ENCODE results near the gene RHAG.

Gene RHAG

GRCh38 chr6:49653942-49654341 is 17.3 kb upstream of the RHAG start:
- no peak overlapping the region for H2AFZ ChIP-seq (ENCODE audit: low read length, unreplicated experiment)

GRCh38 chr6:49653438-49653837 is 16.8 kb upstream of the RHAG start:
- peaks cover 42% of the 10 kb centered on the region for H3K27me3 ChIP-seq (ENCODE audit: insufficient read depth, low read length)
- no peaks in the 10 kb centered on the region for H3K4me1 ChIP-seq (ENCODE audit: control insufficient read depth, insufficient read depth, low read length, unreplicated experiment)
- no peak overlapping the region for H3K27ac ChIP-seq (ENCODE audit: low read depth, low read length)
- H2AFZ ChIP-seq (ENCODE audit: low read length, unreplicated experiment) = no peak overlapping the region
- H3K79me2 ChIP-seq (ENCODE audit: control insufficient read depth, insufficient read depth, low read length, unreplicated experiment) = no peaks in the 10 kb centered on the region
- H3K4me3 ChIP-seq (ENCODE audit: low read depth, low read length) = no peak overlapping the region
- no peaks in the 10 kb centered on the region for H3K36me3 ChIP-seq (ENCODE audit: insufficient read depth, low read length)

More at GRCh38 chr6:49653942-49654341, 17.3 kb upstream of the RHAG start:
- Histone ChIP-seq H3K27me3 (ENCODE audit: insufficient read depth, low read length) (peaks cover 42% of the 10 kb centered on the region), H3K4me3 (ENCODE audit: low read depth, low read length) (no peak overlapping the region), H3K4me1 (ENCODE audit: control insufficient read depth, insufficient read depth, low read length, unreplicated experiment) (no peaks in the 10 kb centered on the region), H3K36me3 (ENCODE audit: insufficient read depth, low read length) (no peaks in the 10 kb centered on the region), H3K79me2 (ENCODE audit: control insufficient read depth, insufficient read depth, low read length, unreplicated experiment) (no peaks in the 10 kb centered on the region), H3K27ac (ENCODE audit: low read depth, low read length) (no peak overlapping the region)

- Histone ChIP-seq H2AFZ (ENCODE audit: low read length, unreplicated experiment) (no peak overlapping the region), H3K4me1 (ENCODE audit: control insufficient read depth, insufficient read depth, low read length, unreplicated experiment) (no peaks in the 10 kb centered on the region), H3K36me3 (ENCODE audit: insufficient read depth, low read length) (no peaks in the 10 kb centered on the region), H3K27me3 (ENCODE audit: insufficient read depth, low read length) (peaks cover 38% of the 10 kb centered on the region), H3K79me2 (ENCODE audit: control insufficient read depth, insufficient read depth, low read length, unreplicated experiment) (no peaks in the 10 kb centered on the region), H3K4me3 (ENCODE audit: low read depth, low read length) (no peak overlapping the region), H3K27ac (ENCODE audit: low read depth, low read length) (no peak overlapping the region)
Measured at GRCh38 chr6:49651239-49651638, 14.6 kb upstream of the RHAG start.

- no peak overlapping the region for H2AFZ ChIP-seq (ENCODE audit: low read length, unreplicated experiment)
- H3K4me1 ChIP-seq (ENCODE audit: control insufficient read depth, insufficient read depth, low read length, unreplicated experiment) = no peaks in the 10 kb centered on the region
- H3K27ac ChIP-seq (ENCODE audit: low read depth, low read length) = no peak overlapping the region
- peaks cover 28% of the 10 kb centered on the region; the same call in 1 of the 2 replicates for H3K27me3 ChIP-seq (ENCODE audit: insufficient read depth, low read length)
- no peak overlapping the region for H3K4me3 ChIP-seq (ENCODE audit: low read depth, low read length)
- H3K79me2 ChIP-seq (ENCODE audit: control insufficient read depth, insufficient read depth, low read length, unreplicated experiment) = no peaks in the 10 kb centered on the region
- H3K36me3 ChIP-seq (ENCODE audit: insufficient read depth, low read length) = no peaks in the 10 kb centered on the region
Measured at GRCh38 chr6:49649988-49650387, 13.3 kb upstream of the RHAG start.

GRCh38 chr6:49648036-49648435 is 11.4 kb upstream of the RHAG start:
- H3K36me3 ChIP-seq (ENCODE audit: insufficient read depth, low read length) = no peaks in the 10 kb centered on the region
- H3K27ac ChIP-seq (ENCODE audit: low read depth, low read length) = no peak overlapping the region
- H3K79me2 ChIP-seq (ENCODE audit: control insufficient read depth, insufficient read depth, low read length, unreplicated experiment) = no peaks in the 10 kb centered on the region
- H3K27me3 ChIP-seq (ENCODE audit: insufficient read depth, low read length) = peaks cover 20% of the 10 kb centered on the region; the same call in 1 of the 2 replicates
- H2AFZ ChIP-seq (ENCODE audit: low read length, unreplicated experiment) = no peak overlapping the region
- H3K4me1 ChIP-seq (ENCODE audit: control insufficient read depth, insufficient read depth, low read length, unreplicated experiment) = no peaks in the 10 kb centered on the region
- H3K4me3 ChIP-seq (ENCODE audit: low read depth, low read length) = no peak overlapping the region

GRCh38 chr6:49647476-49647875 is 10.8 kb upstream of the RHAG start:
- Histone ChIP-seq H2AFZ (ENCODE audit: low read length, unreplicated experiment) (no peak overlapping the region), H3K27me3 (ENCODE audit: insufficient read depth, low read length) (peaks cover 16% of the 10 kb centered on the region; the same call in 1 of the 2 replicates), H3K27ac (ENCODE audit: low read depth, low read length) (no peak overlapping the region), H3K36me3 (ENCODE audit: insufficient read depth, low read length) (no peaks in the 10 kb centered on the region), H3K79me2 (ENCODE audit: control insufficient read depth, insufficient read depth, low read length, unreplicated experiment) (no peaks in the 10 kb centered on the region), H3K4me3 (ENCODE audit: low read depth, low read length) (no peak overlapping the region), H3K4me1 (ENCODE audit: control insufficient read depth, insufficient read depth, low read length, unreplicated experiment) (no peaks in the 10 kb centered on the region)

- no peak overlapping the region for H3K4me3 ChIP-seq (ENCODE audit: low read depth, low read length)
- H3K4me1 ChIP-seq (ENCODE audit: control insufficient read depth, insufficient read depth, low read length, unreplicated experiment) = no peaks in the 10 kb centered on the region
- H3K27ac ChIP-seq (ENCODE audit: low read depth, low read length) = no peak overlapping the region
- peaks cover 16% of the 10 kb centered on the region; the same call in 1 of the 2 replicates for H3K27me3 ChIP-seq (ENCODE audit: insufficient read depth, low read length)
- no peaks in the 10 kb centered on the region for H3K36me3 ChIP-seq (ENCODE audit: insufficient read depth, low read length)
- no peak overlapping the region for H2AFZ ChIP-seq (ENCODE audit: low read length, unreplicated experiment)
- no peaks in the 10 kb centered on the region for H3K79me2 ChIP-seq (ENCODE audit: control insufficient read depth, insufficient read depth, low read length, unreplicated experiment)
Measured at GRCh38 chr6:49646942-49647341, 10.3 kb upstream of the RHAG start.

GRCh38 chr6:49646130-49646824 is 9.6 kb upstream of the RHAG start:
- H3K27me3 ChIP-seq (ENCODE audit: insufficient read depth, low read length) = peaks cover 18% of the 10 kb centered on the region; the same call in 1 of the 2 replicates
- H3K79me2 ChIP-seq (ENCODE audit: control insufficient read depth, insufficient read depth, low read length, unreplicated experiment) = no peaks in the 10 kb centered on the region
- no peak overlapping the region for H3K4me3 ChIP-seq (ENCODE audit: low read depth, low read length)
- no peak overlapping the region for H2AFZ ChIP-seq (ENCODE audit: low read length, unreplicated experiment)
- H3K27ac ChIP-seq (ENCODE audit: low read depth, low read length) = no peak overlapping the region
- no peaks in the 10 kb centered on the region for H3K36me3 ChIP-seq (ENCODE audit: insufficient read depth, low read length)
- H3K4me1 ChIP-seq (ENCODE audit: control insufficient read depth, insufficient read depth, low read length, unreplicated experiment) = no peaks in the 10 kb centered on the region

GRCh38 chr6:49645139-49645538 is 8.5 kb upstream of the RHAG start:
- H3K36me3 ChIP-seq (ENCODE audit: insufficient read depth, low read length) = no peaks in the 10 kb centered on the region
- H3K4me1 ChIP-seq (ENCODE audit: control insufficient read depth, insufficient read depth, low read length, unreplicated experiment) = no peaks in the 10 kb centered on the region
- H3K27ac ChIP-seq (ENCODE audit: low read depth, low read length) = no peak overlapping the region
- H3K27me3 ChIP-seq (ENCODE audit: insufficient read depth, low read length) = peaks cover 24% of the 10 kb centered on the region
- no peaks in the 10 kb centered on the region for H3K79me2 ChIP-seq (ENCODE audit: control insufficient read depth, insufficient read depth, low read length, unreplicated experiment)
- H2AFZ ChIP-seq (ENCODE audit: low read length, unreplicated experiment) = no peak overlapping the region
- no peak overlapping the region for H3K4me3 ChIP-seq (ENCODE audit: low read depth, low read length)

- Histone ChIP-seq H2AFZ (ENCODE audit: low read length, unreplicated experiment) (no peak overlapping the region), H3K27me3 (ENCODE audit: insufficient read depth, low read length) (peaks cover 53% of the 10 kb centered on the region), H3K27ac (ENCODE audit: low read depth, low read length) (no peak overlapping the region), H3K4me3 (ENCODE audit: low read depth, low read length) (no peak overlapping the region), H3K79me2 (ENCODE audit: control insufficient read depth, insufficient read depth, low read length, unreplicated experiment) (no peaks in the 10 kb centered on the region), H3K4me1 (ENCODE audit: control insufficient read depth, insufficient read depth, low read length, unreplicated experiment) (no peaks in the 10 kb centered on the region), H3K36me3 (ENCODE audit: insufficient read depth, low read length) (no peaks in the 10 kb centered on the region)
Measured at GRCh38 chr6:49639177-49639817, 2.7 kb upstream of the RHAG start.

- Histone ChIP-seq H3K79me2 (ENCODE audit: control insufficient read depth, insufficient read depth, low read length, unreplicated experiment) (no peaks in the 10 kb centered on the region), H3K27ac (ENCODE audit: low read depth, low read length) (no peak overlapping the region), H3K4me1 (ENCODE audit: control insufficient read depth, insufficient read depth, low read length, unreplicated experiment) (no peaks in the 10 kb centered on the region), H2AFZ (ENCODE audit: low read length, unreplicated experiment) (no peak overlapping the region), H3K36me3 (ENCODE audit: insufficient read depth, low read length) (no peaks in the 10 kb centered on the region), H3K4me3 (ENCODE audit: low read depth, low read length) (no peak overlapping the region), H3K27me3 (ENCODE audit: insufficient read depth, low read length) (peaks cover 60% of the 10 kb centered on the region)
Measured at GRCh38 chr6:49637350-49637731, 702 bp upstream of the RHAG start.
